Kidney epithelial cell (primary cell): ENCODE measurements around the gene FAM47C. TPM values are rescaled to one million over a fixed set of nuclear protein-coding genes. Genes with fewer than 3 reads are reported as not detected.
"Not testable (repeated sequence)": the region's sequence is repeated elsewhere in the genome, so short reads cannot be mapped to it uniquely, and the experiment has no call there.

Source experiments
- DNase-seq: peaks from one replicate; pipeline ENCODE4 v3.0.0-alpha.2; 2010; ENCODE audit warnings: low read depth
- H3K27me3 ChIP-seq: 2 replicates; pipeline ENCODE4 v1.6.0; 2011; ENCODE audit warnings: low read length; ENCODE audit not compliant: control insufficient read depth, insufficient read depth
- H3K36me3 ChIP-seq: 2 replicates; pipeline ENCODE4 v1.5.1; 2011; ENCODE audit warnings: low read length; ENCODE audit not compliant: control insufficient read depth, insufficient read depth
- H3K4me3 ChIP-seq: 2 replicates; pipeline ENCODE4 v1.5.1; 2011; ENCODE audit warnings: low read depth, mild to moderate bottlenecking, control low read depth, low read length
- CTCF ChIP-seq: IDR thresholded peaks from 2 replicates; pipeline ENCODE4 v1.5.1; 2011; ENCODE audit warnings: mild to moderate bottlenecking, moderate library complexity, low read length, control low read depth, inconsistent platforms; ENCODE audit not compliant: insufficient read depth, poor library complexity, severe bottlenecking
- total RNA-seq: library from RNA; depleted of rRNA; stranded (reverse); fragments of >200 nt; gene quantifications from 2 replicates; pipeline ENCODE4 v1.2.3, GENCODE V29; 2015

Gene FAM47C
- total RNA-seq = not detected in 2 replicates

- not testable (repeated sequence) for H3K4me3 ChIP-seq, H3K36me3 ChIP-seq, H3K27me3 ChIP-seq, DNase-seq
These were observed at the start of gene FAM47C for GRCh38 chrX:37008182-37008581. FAM47C (plus strand) TSS chrX:37008366; CDS start chrX:37008411, 45 bp downstream.

- no peak overlapping the region for H3K4me3 ChIP-seq
- peaks cover 2% of the 10 kb centered on the region for H3K27me3 ChIP-seq
- TF ChIP-seq CTCF = peak; percentile 29
- DNase-seq = no peak
- H3K36me3 ChIP-seq = no peaks in the 10 kb centered on the region
These were observed 46.6 kb upstream of the FAM47C start for GRCh38 chrX:36961590-36961989.

- Histone ChIP-seq H3K4me3 (peak overlapping the region; percentile 21), H3K36me3 (no peaks in the 10 kb centered on the region), H3K27me3 (no peaks in the 10 kb centered on the region)
- TF ChIP-seq CTCF = no peak
- DNase-seq = no peak
These were observed 44.9 kb upstream of the FAM47C start for GRCh38 chrX:36963069-36963808.

GRCh38 chrX:36963852-36964251 lies 44.3 kb upstream of the FAM47C start:
- TF ChIP-seq CTCF = no peak
- no peak for DNase-seq
- peak overlapping the region; percentile 21 for H3K4me3 ChIP-seq
- no peaks in the 10 kb centered on the region for H3K36me3 ChIP-seq
- H3K27me3 ChIP-seq = no peaks in the 10 kb centered on the region

GRCh38 chrX:36973575-36973974 lies 34.6 kb upstream of the FAM47C start:
- DNase-seq = no peak
- no peak for TF ChIP-seq CTCF
- no peaks in the 10 kb centered on the region for H3K27me3 ChIP-seq
- H3K4me3 ChIP-seq = no peak overlapping the region
- no peaks in the 10 kb centered on the region for H3K36me3 ChIP-seq

- TF ChIP-seq CTCF = no peak
- DNase-seq = no peak
- no peaks in the 10 kb centered on the region for H3K36me3 ChIP-seq
- H3K27me3 ChIP-seq = no peaks in the 10 kb centered on the region
- H3K4me3 ChIP-seq = no peak overlapping the region
These were observed 33.3 kb upstream of the FAM47C start for GRCh38 chrX:36974911-36975310.
